Fibroblast of skin of right quadriceps (primary cell): ENCODE results near the gene RASSF3.

ENCODE experiments used
- DNase-seq: peaks from one replicate; pipeline ENCODE4 v3.0.0-alpha.2; 2013

Gene RASSF3

DNA sequence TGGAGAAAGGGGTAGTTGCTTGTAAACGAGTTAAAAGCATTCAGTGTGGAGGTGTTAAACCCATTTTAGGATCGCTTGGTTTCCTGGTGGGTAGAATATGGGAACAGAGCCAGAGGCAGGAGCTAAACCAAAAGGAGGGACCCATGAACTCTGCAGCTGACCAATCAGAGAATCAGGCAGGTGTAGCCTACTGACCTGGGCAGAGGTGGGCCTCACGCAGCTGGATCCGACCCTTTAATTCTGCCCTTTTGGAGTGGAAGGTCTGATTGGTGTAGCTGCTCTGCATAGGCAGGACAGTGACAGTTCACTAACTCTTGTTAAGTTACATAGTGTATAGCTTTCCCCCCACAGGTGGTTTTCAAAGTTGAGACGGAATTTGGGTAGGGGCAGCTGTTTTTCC is 85.3 kb downstream of the RASSF3 start:
- DNase-seq, result no peak

DNA sequence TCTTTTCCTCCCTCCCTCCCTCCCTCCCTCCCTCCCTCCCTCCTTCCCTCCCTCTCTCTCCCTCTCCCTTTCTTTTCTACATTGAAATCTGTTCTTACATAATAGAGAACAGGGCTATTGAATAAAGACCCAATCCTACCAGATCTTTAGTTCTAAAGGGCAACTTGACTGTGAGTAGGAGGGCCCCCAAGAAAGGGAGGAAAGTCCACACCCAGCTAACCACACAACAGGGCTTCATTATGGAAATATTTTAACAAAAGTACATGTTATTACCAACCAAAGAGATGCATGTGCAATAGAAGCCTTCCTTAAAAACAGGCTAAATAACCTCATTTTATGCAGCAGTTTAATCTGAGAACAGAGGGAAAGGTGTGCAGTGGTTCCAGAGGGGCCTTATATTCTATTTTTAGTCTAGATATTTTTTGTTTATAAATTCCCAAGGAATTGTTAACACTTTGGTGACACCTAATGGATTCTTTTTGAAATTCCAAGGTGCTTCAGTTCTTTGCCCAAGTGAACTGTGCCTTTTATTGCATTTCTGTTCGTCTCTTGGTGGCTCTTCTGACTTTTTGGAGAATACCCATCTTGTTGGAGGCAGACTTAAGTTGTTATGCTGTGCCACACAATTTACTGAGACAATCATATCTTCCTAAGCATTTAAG is 85.9 kb downstream of the RASSF3 start:
- DNase-seq, result peak; percentile 42

DNA sequence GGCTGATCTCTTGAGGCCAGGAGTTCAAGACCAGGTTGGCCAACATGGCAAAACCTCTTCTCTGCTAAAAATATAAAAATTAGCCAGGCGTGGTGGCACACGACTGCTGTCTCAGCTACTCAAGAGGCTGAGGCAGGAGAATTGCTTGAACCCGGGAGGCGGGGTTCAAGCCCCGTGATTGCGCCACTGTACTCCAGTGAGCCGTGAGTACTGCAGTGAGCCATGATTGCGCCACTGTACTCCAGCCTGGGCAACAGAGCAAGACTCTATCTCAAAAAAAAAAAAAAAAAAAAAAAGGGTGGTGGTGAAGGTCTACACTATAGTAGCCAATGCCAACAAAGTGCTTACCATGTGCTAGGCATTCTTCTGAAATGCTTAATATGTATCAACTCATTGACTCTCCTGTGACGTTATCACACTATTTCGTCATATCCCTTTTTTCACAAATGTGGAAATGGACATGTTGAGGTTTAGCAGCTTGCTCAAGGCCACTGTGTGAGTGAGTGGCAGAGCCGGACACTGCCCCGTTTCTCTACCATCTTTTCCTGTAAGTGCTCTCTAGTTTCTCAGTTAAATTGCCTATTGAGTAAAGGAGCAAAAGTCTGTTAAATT is 89.3 kb downstream of the RASSF3 start:
- DNase-seq, result no peak

DNA sequence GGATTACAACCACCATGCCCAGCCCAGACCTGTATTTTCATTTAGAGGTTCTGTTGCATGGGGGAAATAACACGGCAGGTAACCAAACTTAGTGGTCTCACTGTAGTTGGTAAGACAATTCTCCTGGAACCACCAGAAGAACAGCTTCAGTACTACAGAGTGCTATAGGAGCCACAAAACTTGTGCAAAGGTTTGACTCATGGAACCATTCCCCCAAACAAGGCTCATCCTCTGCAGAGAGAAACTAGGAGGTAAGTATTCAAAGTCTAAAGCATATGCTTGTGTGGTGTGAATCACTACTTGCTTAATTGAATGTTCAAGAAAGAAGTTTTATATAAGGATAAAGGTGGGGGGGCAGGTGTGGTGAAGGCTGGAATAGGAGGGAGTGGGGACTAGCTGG is 90.2 kb downstream of the RASSF3 start:
- no peak for DNase-seq

DNA sequence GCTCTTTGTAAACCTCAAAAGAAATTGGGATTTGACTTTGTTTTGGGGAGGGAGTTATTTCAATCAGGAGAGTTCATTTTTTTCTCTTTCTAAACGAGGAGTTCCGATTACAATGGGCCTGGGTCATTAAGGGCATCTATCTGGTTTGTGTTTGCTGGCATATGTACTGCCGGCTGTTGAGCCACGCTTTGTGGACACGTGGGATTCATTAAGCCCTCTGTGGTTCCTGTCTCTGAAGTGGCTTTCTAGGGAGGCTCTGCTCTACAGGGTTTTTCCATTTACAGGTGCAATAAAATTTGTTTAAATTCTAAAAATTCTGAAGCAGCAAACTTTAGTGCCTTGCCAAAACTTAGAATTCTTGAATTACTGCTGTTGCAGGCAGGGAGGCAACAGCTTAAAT is 91.0 kb downstream of the RASSF3 start:
- DNase-seq, result no peak

DNA sequence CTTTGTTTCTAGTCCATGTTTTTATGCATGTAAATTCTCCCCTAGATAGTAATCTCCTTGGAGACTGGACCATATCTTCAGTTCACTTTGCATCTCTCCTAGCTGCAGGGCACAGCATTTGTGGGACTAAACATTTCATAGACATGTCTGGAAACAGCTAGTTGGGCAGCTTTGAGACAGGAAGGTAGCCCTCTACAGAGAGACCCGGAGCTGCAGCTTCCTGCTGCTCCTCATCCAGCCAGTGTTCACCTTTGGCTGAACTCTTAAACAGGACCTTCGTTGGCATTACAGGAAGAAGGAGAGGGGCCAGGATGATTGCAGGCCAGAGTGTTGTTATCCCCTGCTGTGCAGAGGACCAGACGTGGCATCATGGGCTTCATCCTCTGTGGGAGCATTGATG is 96.0 kb downstream of the RASSF3 start:
- no peak for DNase-seq

DNA sequence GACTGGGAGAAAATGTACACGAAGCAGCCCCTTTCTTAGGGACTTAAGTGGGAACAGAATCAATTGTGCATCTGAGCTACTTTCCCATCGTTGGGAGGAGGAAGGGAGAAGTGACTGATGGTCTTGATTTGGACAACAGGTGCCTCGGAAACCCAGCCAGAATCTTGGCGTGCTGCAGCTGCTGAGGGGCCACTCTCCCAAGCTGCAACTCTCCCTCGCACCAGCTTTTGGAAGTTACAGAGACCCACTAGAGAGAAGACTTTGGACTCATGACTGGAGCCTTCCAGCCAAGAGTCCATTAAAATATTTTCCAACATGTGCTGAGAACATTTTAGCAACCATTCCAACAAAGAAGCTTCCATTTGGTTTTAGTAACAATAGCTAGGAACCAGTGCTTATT is 96.6 kb downstream of the RASSF3 start:
- DNase-seq, result no peak

DNA sequence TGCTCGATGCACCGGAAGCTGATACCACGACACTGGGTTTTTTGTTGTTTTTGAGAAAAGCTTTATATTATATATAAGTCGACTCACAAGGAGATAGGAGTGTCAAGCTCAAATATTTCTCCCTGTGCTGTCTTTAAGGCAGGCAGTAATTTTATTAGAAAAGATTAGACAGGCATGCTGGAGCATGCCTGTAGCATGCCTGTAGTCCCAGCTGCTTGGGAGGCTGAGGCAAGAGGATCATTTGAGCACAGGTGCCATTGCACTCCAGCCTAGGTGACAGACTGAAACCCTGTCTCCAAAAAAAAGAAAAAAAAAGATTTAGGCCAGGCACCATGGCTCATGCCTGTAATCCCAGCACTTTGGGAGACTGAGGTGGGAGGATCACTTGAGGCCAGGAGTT is 97.1 kb downstream of the RASSF3 start:
- DNase-seq, result no peak

DNA sequence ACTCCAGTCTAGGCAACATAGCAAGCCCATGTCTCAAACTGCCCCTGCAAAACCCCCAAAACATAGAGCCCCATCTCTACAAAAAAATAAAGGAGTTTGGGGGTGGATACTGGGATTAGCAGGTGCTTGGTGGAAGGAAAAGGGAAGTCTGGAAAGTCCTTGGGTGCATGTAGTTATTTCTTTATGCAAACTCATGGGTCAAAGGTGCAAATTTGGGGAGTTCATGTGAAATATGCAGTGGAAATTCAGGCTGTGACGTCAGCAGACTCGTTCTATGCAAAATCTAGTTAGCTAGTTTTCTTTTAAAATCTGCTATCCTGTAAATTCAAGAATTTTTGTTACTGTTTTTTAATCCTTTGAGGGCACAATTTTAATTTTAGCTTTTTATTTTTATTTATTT is 97.6 kb downstream of the RASSF3 start:
- no peak for DNase-seq

DNA sequence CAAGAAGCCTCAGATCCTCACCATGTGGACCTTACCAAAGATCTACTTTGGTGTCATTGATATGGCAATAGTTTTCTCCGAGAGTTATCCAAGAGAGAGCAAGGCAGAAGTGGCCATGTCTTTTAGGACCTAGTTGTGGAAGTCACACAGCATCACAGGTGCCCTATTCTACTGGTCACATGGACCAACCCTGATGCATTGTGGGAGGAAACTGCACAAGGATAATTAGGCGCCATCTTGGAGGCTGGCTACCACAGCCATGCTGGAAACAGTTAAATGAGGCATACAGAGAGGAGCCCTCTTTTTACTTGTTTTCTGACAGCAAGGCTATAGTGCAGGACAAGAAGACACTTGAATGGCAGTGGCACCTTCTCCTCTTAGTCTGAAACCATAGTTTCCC is 99.1 kb downstream of the RASSF3 start:
- no peak for DNase-seq

DNA sequence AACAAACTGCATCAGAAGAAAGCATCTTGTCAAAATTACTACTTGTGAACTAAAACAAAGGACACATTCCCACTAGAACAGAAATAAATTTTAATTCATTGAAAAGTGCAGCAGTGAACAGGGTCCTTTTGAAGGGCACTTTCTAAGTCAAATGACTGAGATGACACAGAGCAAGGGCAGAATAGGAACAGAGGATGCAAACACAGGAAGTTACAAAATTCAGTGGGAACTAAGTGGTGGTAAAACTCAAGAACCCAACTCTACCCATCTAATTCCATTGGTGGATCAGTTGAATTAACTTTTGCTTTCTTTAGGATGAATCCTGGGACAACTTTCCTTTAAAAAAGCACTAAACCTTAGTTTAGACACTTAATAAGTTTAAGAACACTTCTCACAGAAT is 103.1 kb downstream of the RASSF3 start:
- no peak for DNase-seq

DNA sequence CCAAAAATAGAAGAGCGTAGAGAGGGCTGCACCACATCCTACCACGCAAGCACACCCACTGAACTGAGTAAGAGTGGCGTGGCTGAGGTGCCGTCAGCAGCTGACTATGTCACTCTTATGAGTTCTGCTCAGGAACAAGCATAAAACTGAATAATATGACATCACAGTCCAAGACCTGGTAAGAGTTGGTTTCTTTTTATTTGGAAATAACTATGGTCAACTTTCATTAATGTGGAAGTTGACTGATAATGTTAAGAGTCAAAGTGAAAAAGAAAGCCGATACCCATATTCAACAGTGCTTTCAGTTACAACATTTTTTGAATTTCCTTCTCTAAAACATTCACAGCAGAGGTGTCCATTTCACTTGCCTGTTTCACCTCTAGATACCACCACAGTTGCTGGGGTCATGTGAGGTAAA is 104.3 kb downstream of the RASSF3 start:
- DNase-seq, result no peak

DNA sequence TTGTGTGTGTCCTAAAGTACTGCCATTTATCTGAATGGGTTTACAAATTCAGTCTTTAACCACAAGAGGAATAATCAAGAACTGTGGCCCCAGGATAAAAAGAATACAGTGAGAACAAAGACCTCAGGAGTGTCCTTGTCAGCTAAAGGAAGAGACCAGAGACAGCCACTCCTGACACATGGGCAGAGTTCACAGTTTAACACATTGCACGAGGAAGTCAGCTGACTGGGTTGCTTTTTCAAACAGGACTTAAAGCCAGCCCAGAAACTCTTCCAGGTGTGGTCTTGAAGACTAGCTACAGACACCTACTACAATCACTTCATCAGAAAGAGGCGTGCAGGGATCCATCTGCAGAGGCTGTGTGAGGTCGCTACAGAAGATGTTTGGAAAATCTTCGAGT is 106.1 kb downstream of the RASSF3 start:
- DNase-seq, result no peak

DNA sequence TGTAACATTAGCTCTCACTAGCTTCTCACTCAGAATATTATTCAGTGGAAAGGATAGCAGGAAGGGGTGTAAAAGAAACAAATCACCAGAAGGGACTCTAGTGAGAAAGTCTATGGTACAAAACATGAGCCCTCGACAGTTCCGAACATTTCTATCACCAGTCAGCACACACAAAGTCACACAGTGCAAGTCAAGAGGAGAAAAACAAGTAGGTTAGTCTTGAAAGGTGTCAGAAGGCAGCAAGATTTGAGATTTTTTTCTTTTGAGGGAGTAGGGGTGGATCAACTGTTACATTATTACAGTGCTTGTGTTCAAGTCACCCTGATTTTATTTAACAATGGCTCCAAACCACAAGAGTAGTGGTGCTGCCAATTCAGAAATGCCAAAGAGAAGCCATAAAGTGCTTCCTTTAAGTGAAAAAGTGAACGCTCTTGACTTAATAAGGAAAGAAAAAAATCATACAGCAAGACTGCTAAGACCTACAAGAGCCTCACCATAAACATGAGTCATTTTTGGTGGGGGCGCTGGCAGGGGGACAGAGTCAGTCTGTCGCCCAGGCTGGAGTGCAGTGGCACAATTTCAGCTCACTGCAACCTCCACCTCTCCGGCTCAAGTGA is 106.7 kb downstream of the RASSF3 start:
- peak; percentile 4 for DNase-seq

DNA sequence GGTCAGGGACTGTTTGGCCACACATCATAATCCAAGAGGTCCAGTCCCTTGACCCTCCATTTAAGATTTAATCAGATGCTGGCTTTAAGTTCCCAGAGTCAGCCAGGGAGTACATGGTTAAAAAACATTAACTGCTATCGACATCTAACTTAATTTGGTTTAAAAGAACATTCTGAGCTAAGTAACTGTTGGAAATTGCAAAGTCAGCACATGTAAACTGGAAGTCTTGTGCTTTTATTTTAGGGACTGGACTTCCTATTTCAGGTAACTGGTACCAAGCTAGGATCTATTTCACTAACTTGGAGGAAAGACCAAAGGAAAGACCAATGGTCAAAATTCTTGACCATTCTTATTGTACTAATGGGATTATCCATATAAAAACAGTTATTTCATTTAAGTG is 108.4 kb downstream of the RASSF3 start:
- DNase-seq, result no peak

DNA sequence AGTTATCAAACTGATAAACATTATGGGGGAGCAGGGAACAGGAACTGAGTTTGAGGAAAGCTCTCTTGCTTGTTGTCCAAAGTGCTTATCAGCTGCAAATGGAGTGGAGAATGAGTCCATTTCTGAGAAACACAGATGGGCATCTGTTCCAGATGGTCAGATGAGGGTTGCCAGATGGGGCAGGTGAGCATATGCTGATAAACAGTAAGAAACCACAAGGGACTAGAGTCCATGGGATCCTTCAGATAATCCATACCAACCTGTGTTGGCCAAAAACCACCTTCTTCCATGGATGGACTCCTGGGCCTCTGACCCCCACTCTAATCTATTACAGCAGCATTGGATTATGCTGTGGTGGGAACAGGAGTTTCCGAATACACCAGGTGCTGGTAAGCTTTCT is 110.6 kb downstream of the RASSF3 start:
- no peak for DNase-seq

DNA sequence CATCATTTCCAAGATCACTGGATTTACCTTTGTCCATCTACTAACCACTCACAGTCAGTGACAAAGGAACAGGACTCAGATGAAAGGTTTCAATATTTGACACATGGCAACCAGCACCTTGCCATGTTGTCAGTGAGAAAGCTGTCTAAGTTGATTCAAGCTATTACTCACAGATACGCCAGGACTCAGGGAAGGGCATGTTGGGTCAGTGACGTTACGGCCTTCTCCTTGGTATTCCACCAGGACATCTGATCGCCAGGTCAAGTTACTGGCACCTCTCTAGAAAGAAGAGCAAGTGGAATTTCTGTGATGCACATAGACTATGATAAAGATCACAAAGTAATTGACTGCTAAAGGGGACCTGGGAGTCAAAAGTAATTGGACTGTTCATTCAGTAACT is 112.5 kb downstream of the RASSF3 start:
- no peak for DNase-seq

DNA sequence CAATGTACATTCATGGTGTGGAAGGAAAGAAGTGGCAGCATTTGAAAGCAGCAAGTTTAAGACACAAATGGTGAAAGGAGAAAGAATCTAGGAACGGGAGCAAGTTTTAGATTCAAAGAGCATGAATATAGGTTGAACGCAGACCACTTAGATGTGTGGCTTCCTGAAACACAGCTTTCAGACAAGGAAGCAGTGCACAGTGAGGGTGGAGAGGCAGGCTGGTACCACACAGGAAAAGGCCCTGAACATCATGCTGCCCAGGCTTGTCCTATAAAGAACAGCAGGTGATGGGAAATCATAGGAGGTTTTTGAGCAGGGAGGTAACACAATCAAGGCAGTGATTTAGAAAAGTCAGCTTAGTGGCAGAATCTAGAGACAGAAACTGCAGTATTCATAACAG is 113.3 kb downstream of the RASSF3 start:
- no peak for DNase-seq

DNA sequence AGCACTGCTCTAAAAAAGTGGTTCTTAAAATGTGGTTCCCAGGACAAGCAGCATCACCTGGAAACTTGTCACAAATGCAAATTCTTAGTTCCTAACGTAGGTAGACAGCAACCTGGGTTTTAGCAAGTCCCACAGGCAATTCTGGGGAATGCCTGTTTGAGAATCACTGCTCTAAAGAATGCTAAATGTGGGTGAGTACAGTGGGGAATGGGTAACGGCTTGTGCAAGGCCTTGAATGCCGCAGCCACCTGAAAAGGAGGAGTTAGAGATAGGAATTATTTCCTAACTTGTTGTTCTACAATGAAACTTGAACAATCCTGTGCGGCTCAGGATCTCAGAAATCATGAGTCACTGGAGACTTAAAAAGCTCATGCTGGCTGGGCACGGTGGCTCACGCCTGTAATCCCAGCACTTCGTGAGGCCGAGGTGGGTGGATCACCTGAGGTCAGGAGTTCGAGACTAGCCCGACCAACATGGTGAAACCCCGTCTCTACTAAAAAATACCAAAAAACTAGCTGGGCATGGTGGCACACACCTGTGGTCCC is 114.0 kb downstream of the RASSF3 start:
- DNase-seq, result no peak

DNA sequence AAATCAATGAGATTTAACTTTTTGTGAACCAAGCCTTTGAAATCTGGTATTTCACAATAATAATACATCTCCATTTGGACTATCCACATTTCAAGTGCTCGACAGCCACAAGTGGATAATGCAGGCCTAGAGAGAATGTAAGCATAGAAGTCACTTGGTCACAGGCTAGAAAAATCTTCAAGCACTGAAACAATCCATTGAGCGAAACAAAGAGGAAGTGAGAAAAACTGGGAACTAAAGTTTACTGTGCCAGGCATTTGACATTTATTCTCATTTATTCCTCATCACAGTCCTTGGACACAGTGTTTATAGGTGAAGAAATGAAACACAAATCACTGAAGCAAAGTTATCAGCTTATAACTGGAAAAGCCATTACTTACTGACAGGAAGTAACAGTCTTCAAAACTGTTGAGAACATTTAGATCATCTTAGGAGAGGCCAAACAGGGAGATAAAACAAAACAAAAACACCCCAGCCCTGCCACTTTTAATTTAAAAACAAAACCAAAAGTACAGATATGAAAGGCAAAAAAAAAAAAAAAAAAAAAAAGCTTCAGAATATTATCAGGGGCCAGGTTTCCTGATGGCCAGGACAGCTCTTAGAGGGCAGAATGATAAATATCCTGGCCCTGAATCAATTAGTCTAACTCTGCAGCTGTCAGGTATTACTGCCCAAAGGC is 119.8 kb downstream of the RASSF3 start:
- no peak for DNase-seq

DNA sequence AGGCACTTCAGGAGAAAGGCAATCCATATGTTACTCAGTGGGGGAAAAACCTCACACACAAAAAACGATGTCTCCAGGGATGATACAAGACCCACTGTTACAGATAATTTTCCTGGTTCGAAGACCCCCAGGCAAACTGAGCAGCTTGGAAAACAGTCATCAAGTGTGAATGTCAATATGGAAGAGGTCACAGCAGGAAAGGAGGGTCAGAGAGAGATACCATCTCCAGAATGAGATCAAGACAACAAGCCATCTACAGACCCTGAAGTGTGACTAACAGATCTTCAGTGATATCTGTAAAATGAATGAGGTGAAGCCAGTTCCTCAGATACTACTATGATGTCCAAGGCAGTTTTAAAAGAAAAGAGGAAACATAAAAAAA is 120.3 kb downstream of the RASSF3 start:
- DNase-seq, result no peak

DNA sequence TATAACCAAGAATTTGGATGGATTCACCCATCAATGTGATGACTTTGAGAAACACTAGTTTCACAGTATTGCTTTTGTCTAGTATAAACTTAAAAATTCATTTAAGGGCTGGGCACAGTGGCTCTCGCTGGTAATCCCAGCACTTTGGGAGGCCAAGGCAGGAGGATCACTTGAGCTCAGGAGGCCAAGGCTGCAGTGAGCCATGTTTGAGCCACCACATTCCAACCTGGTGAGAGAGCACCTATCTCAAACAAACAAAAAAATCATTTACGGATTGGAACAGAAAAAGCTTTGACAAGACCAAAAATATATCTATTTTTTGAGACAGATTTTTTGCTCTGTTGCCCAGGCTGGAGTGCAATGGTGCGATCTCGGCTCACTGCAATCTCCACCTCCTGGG is 121.4 kb downstream of the RASSF3 start:
- no peak for DNase-seq

DNA sequence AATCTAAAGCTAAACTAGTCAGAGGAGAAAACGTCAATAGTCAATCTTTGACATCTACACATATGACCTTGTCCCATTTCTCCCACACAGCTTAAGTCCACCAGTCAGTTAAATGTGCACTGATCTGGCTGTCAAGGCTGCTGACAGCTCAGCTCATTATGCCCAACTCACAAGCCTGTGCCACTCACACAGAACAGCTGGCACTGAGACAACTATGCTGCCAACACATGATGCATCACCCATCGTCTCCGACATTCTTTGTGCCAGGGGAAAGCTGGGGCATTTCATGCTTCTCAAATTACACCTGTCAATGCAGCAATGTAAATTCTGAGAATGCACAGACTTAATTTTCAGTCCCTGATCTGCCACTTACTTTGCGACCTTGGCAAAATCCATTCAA is 123.6 kb downstream of the RASSF3 start:
- DNase-seq, result no peak

DNA sequence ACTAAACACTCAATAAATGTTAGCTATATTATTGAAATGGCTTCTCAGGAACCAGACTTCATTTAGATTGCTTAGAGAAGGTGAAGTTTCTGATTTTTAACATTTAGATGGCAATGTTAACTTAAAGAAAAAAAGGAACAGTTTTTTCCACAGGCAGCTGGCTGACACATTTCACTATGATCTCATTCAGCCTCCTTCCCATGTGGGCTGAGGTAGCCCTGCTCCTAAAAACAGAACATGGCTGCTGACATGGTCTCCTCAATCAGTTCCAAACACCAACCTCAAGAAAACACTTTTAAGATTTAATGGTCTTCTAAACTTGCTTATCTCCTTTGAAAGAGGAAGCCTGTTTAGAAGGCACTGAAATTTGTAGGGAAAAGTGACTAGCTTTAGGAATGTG is 125.1 kb downstream of the RASSF3 start:
- DNase-seq, result no peak
